ENCODE measurements around the gene SYNRG. TPM values are rescaled to one million over a fixed set of nuclear protein-coding genes. Genes with fewer than 3 reads are reported as not detected.

SYNRG gene
- total RNA-seq, 4 donors from 2014 or later = 30.2 to 151 (median 56.7) TPM

- intact Hi-C loops (cut with DNase I; ENCODE audit: low total_unique reads) = no loop called here
- no peaks in the 10 kb centered on the region for H3K27me3 ChIP-seq
- H3K9me3 ChIP-seq = no peaks in the 10 kb centered on the region
- no peak overlapping the region for H3K27ac ChIP-seq
- WGBS, 2 donors (ENCODE audit: low coverage in 1 of 2) = 90 to 96% methylated on average over 5 of the region's 5 CpGs
- no peak overlapping the region for H3K4me3 ChIP-seq
- H3K36me3 ChIP-seq = peaks cover 0 to 73% (median 25%) of the 10 kb centered on the region in 4 donors
- H3K4me1 ChIP-seq = no peaks in the 10 kb centered on the region
- no peak for DNase-seq
- in situ Hi-C loops (cut with MboI; ENCODE audit: low pct_ligation_motif_present in 1 of 4, low pct_unique_long_range_greater_than_20kb in 1 of 4, low sequenced_read_pairs in 3 of 4) = no loop called here
- TF ChIP-seq, protein P1, sequence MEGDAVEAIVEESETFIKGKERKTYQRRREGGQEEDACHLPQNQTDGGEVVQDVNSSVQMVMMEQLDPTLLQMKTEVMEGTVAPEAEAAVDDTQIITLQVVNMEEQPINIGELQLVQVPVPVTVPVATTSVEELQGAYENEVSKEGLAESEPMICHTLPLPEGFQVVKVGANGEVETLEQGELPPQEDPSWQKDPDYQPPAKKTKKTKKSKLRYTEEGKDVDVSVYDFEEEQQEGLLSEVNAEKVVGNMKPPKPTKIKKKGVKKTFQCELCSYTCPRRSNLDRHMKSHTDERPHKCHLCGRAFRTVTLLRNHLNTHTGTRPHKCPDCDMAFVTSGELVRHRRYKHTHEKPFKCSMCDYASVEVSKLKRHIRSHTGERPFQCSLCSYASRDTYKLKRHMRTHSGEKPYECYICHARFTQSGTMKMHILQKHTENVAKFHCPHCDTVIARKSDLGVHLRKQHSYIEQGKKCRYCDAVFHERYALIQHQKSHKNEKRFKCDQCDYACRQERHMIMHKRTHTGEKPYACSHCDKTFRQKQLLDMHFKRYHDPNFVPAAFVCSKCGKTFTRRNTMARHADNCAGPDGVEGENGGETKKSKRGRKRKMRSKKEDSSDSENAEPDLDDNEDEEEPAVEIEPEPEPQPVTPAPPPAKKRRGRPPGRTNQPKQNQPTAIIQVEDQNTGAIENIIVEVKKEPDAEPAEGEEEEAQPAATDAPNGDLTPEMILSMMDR (IDR thresholded peaks at IDR 0.05) = no peak
- TF ChIP-seq EP300 (IDR thresholded peaks at IDR 0.05; ENCODE audit: low read depth) (no peak), POLR2AphosphoS5 (IDR thresholded peaks at IDR 0.05) (no peak), POLR2A (IDR thresholded peaks at IDR 0.05) (no peak)
These were observed 47.0 kb downstream of the SYNRG start for GRCh38 chr17:37562016-37562745.

- in situ Hi-C loops (cut with MboI; ENCODE audit: low pct_ligation_motif_present in 1 of 4, low pct_unique_long_range_greater_than_20kb in 1 of 4, low sequenced_read_pairs in 3 of 4) (no loop called here), intact Hi-C loops (cut with DNase I; ENCODE audit: low total_unique reads) (no loop called here)
- Histone ChIP-seq H3K36me3 (peaks cover 0 to 54% (median 17%) of the 10 kb centered on the region in 4 donors), H3K4me3 (no peak overlapping the region), H3K27me3 (no peaks in the 10 kb centered on the region), H3K4me1 (no peaks in the 10 kb centered on the region), H3K9me3 (no peaks in the 10 kb centered on the region), H3K27ac (no peak overlapping the region)
- no peak for DNase-seq
- 88 to 96% methylated on average over 2 of the region's 2 CpGs for WGBS, 2 donors (ENCODE audit: low coverage in 1 of 2)
- TF ChIP-seq EP300 (IDR thresholded peaks at IDR 0.05; ENCODE audit: low read depth) (no peak), POLR2AphosphoS5 (IDR thresholded peaks at IDR 0.05) (no peak), POLR2A (IDR thresholded peaks at IDR 0.05) (no peak)
- TF ChIP-seq, protein P1 (IDR thresholded peaks at IDR 0.05) = no peak
These were observed 50.9 kb downstream of the SYNRG start for GRCh38 chr17:37558299-37558698.

- WGBS, 2 donors (ENCODE audit: low coverage in 1 of 2) = 90 to 96% methylated on average over 2 of the region's 2 CpGs
- H3K27ac ChIP-seq = no peak overlapping the region
- no peaks in the 10 kb centered on the region for H3K4me1 ChIP-seq
- H3K27me3 ChIP-seq = no peaks in the 10 kb centered on the region
- no peaks in the 10 kb centered on the region for H3K9me3 ChIP-seq
- H3K4me3 ChIP-seq = no peak overlapping the region
- TF ChIP-seq POLR2A (IDR thresholded peaks at IDR 0.05) = no peak
- no peak for TF ChIP-seq POLR2AphosphoS5 (IDR thresholded peaks at IDR 0.05)
- TF ChIP-seq, protein P1 (IDR thresholded peaks at IDR 0.05) = no peak
- no peak for TF ChIP-seq EP300 (IDR thresholded peaks at IDR 0.05; ENCODE audit: low read depth)
- DNase-seq = no peak
- in situ Hi-C loops (cut with MboI; ENCODE audit: low pct_ligation_motif_present in 1 of 4, low pct_unique_long_range_greater_than_20kb in 1 of 4, low sequenced_read_pairs in 3 of 4) (no loop called here), intact Hi-C loops (cut with DNase I; ENCODE audit: low total_unique reads) (no loop called here)
- peaks cover 0 to 53% (median 19%) of the 10 kb centered on the region in 4 donors for H3K36me3 ChIP-seq
These were observed 51.7 kb downstream of the SYNRG start for GRCh38 chr17:37557482-37557881.

GRCh38 chr17:37555386-37555785, 53.8 kb downstream of the SYNRG start:
- intact Hi-C loops (cut with DNase I; ENCODE audit: low total_unique reads) = no loop called here
- WGBS, 2 donors (ENCODE audit: low coverage in 1 of 2) = 56 to 74% methylated on average over 3 of the region's 3 CpGs
- no peak overlapping the region for H3K4me3 ChIP-seq
- H3K9me3 ChIP-seq = no peaks in the 10 kb centered on the region
- no peaks in the 10 kb centered on the region for H3K4me1 ChIP-seq
- no peak for TF ChIP-seq POLR2AphosphoS5 (IDR thresholded peaks at IDR 0.05)
- no peak for TF ChIP-seq POLR2A (IDR thresholded peaks at IDR 0.05)
- TF ChIP-seq EP300 (IDR thresholded peaks at IDR 0.05; ENCODE audit: low read depth) = no peak
- TF ChIP-seq, protein P1 (IDR thresholded peaks at IDR 0.05) = no peak
- H3K36me3 ChIP-seq = peaks cover 0 to 35% (median 11%) of the 10 kb centered on the region in 4 donors
- no peaks in the 10 kb centered on the region for H3K27me3 ChIP-seq
- H3K27ac ChIP-seq = no peak overlapping the region
- DNase-seq = no peak
- in situ Hi-C loops (cut with MboI; ENCODE audit: low pct_ligation_motif_present in 1 of 4, low pct_unique_long_range_greater_than_20kb in 1 of 4, low sequenced_read_pairs in 3 of 4) = no loop called here
